HEK293 (cell line): Measurements from ENCODE around the gene ZNF423.
A peak's percentile ranks its signal among the peaks of the same experiment; 100 is the strongest.

Source experiments
- CTCF ChIA-PET: fragments of 350-600 bp; formaldehyde crosslinking; extraction: SDS; loops from one replicate; lab custom pipeline; 2021; ENCODE audit warnings: antibody characterized with exemption; lab: Yijun Ruan, JAX
- POLR2A ChIA-PET: fragments of 300-600 bp; formaldehyde crosslinking; extraction: SDS; loops from one replicate; lab custom pipeline; 2020; ENCODE audit warnings: antibody characterized with exemption, inconsistent platforms; lab: Yijun Ruan, JAX
- H3K27ac ChIP-seq: fragments of 200-500 bp; sonication (Bioruptor generic); 2 replicates; pipeline ENCODE4 v1.5.1; 2014; ENCODE audit warnings: low read depth, low read length, control low read depth, inconsistent platforms; ENCODE audit errors: extremely low read depth
- H3K36me3 ChIP-seq, 2 experiments: fragments of 200-500 bp in 1 of 2; sonication (Bioruptor generic) in 1 of 2; 1 replicate in 1 of 2; 2 replicates in 1 of 2; pipeline ENCODE4 v1.5.1; 2014 to 2017; ENCODE audit warnings: inconsistent platforms in 2 of 2, low read length in 2 of 2; ENCODE audit not compliant: control insufficient read depth in 2 of 2, insufficient read depth in 1 of 2
- H3K4me1 ChIP-seq: fragments of 200-500 bp; sonication (Bioruptor generic); 2 replicates; pipeline ENCODE4 v1.5.1; 2014; ENCODE audit warnings: mild to moderate bottlenecking, low read length, inconsistent platforms; ENCODE audit not compliant: control insufficient read depth, insufficient read depth
- H3K4me3 ChIP-seq: 2 replicates; pipeline ENCODE4 v1.5.1; 2011; ENCODE audit warnings: low read depth, mild to moderate bottlenecking, control low read depth, low read length, moderate library complexity
- H3K9me3 ChIP-seq: fragments of 200-500 bp; sonication (Bioruptor generic); 2 replicates; pipeline ENCODE4 v1.5.1; 2014; ENCODE audit warnings: low read depth, low read length, inconsistent platforms; ENCODE audit not compliant: control insufficient read depth, insufficient read depth
- EGR2 ChIP-seq: fragments of 450-650 bp; formaldehyde crosslinking; IDR thresholded peaks from 2 replicates; pipeline ENCODE4 v1.5.1; 2016; ENCODE audit warnings: low read depth, missing biosample characterization, missing genetic modification characterization
- FEZF1 ChIP-seq: fragments of 450-650 bp; formaldehyde crosslinking; IDR thresholded peaks from 2 replicates; pipeline ENCODE4 v1.5.1; 2016; ENCODE audit warnings: missing biosample characterization, missing genetic modification characterization
- KLF1 ChIP-seq: fragments of 450-650 bp; formaldehyde crosslinking; IDR thresholded peaks from 2 replicates; pipeline ENCODE4 v1.5.1; 2016; ENCODE audit warnings: missing biosample characterization, missing genetic modification characterization
- KLF16 ChIP-seq: fragments of 450-650 bp; formaldehyde crosslinking; IDR thresholded peaks from 2 replicates; pipeline ENCODE4 v1.5.1; 2017; ENCODE audit warnings: missing biosample characterization, missing genetic modification characterization
- PBX3 ChIP-seq: sonication (generic); formaldehyde crosslinking; IDR thresholded peaks from 2 replicates; pipeline ENCODE4 v1.8.1; 2022; ENCODE audit warnings: mild to moderate bottlenecking, moderate library complexity, missing genetic modification reagents
- REPIN1 ChIP-seq: fragments of 450-650 bp; formaldehyde crosslinking; IDR thresholded peaks from 2 replicates; pipeline ENCODE4 v1.5.1; 2017; ENCODE audit warnings: missing biosample characterization, missing genetic modification characterization, low read depth
- SP2 ChIP-seq: fragments of 450-650 bp; formaldehyde crosslinking; IDR thresholded peaks from 2 replicates; pipeline ENCODE4 v1.5.1; 2016; ENCODE audit warnings: missing biosample characterization, missing genetic modification characterization
- YY1 ChIP-seq: fragments of 450-650 bp; formaldehyde crosslinking; IDR thresholded peaks from 2 replicates; pipeline ENCODE4 v1.5.1; 2018; ENCODE audit warnings: missing biosample characterization, missing genetic modification characterization
- ZFP41 ChIP-seq: fragments of 450-650 bp; formaldehyde crosslinking; IDR thresholded peaks from 2 replicates; pipeline ENCODE4 v1.5.1; 2016; ENCODE audit warnings: missing biosample characterization, missing genetic modification characterization, borderline replicate concordance
- ZNF121 ChIP-seq: fragments of 450-650 bp; formaldehyde crosslinking; IDR thresholded peaks from 2 replicates; pipeline ENCODE4 v1.5.1; 2016; ENCODE audit warnings: missing biosample characterization, missing genetic modification characterization
- ZNF175 ChIP-seq: fragments of 450-650 bp; formaldehyde crosslinking; IDR thresholded peaks from 2 replicates; pipeline ENCODE4 v1.5.1; 2016; ENCODE audit warnings: missing biosample characterization, missing genetic modification characterization
- ZNF292 ChIP-seq: fragments of 450-650 bp; formaldehyde crosslinking; IDR thresholded peaks from 2 replicates; pipeline ENCODE4 v1.5.1; 2016; ENCODE audit warnings: low read depth, missing biosample characterization, missing genetic modification characterization, borderline replicate concordance
- ZNF391 ChIP-seq: fragments of 450-650 bp; formaldehyde crosslinking; IDR thresholded peaks from 2 replicates; pipeline ENCODE4 v1.5.1; 2016; ENCODE audit warnings: low read depth, missing biosample characterization, missing genetic modification characterization, borderline replicate concordance
- ZNF530 ChIP-seq: fragments of 450-650 bp; formaldehyde crosslinking; IDR thresholded peaks from 2 replicates; pipeline ENCODE4 v1.5.1; 2016; ENCODE audit warnings: low read depth, missing biosample characterization, missing genetic modification characterization
- ZNF549 ChIP-seq: fragments of 450-650 bp; IDR thresholded peaks from 2 replicates; pipeline ENCODE4 v1.5.1; 2018; ENCODE audit warnings: missing biosample characterization, missing genetic modification characterization, mild to moderate bottlenecking, inconsistent platforms, moderate library complexity
- ZNF555 ChIP-seq: fragments of 450-650 bp; formaldehyde crosslinking; conservative IDR thresholded peaks from 2 replicates; pipeline ENCODE4 v1.5.1; 2017; ENCODE audit warnings: missing biosample characterization, mild to moderate bottlenecking, missing genetic modification characterization, inconsistent platforms
- ZNF561 ChIP-seq: fragments of 450-650 bp; IDR thresholded peaks from 2 replicates; pipeline ENCODE4 v1.5.1; 2018; ENCODE audit warnings: missing biosample characterization, missing genetic modification characterization, borderline replicate concordance
- ZNF660 ChIP-seq: fragments of 450-650 bp; IDR thresholded peaks from 2 replicates; pipeline ENCODE4 v1.5.1; 2018; ENCODE audit warnings: missing biosample characterization, mild to moderate bottlenecking, missing genetic modification characterization
- ZNF768 ChIP-seq: fragments of 450-650 bp; formaldehyde crosslinking; IDR thresholded peaks from 2 replicates; pipeline ENCODE4 v1.5.1; 2018; ENCODE audit warnings: missing biosample characterization, mild to moderate bottlenecking, missing genetic modification characterization
- ZNF791 ChIP-seq: fragments of 450-650 bp; formaldehyde crosslinking; IDR thresholded peaks from 2 replicates; pipeline ENCODE4 v1.5.1; 2016; ENCODE audit warnings: missing biosample characterization, missing genetic modification characterization
- TF ChIP-seq, protein P1 (sequence below): fragments of 450-650 bp; formaldehyde crosslinking; conservative IDR thresholded peaks from 2 replicates; pipeline ENCODE4 v1.5.1; 2016; ENCODE audit warnings: low read depth, missing biosample characterization, missing genetic modification characterization
- TF ChIP-seq, protein P2 (sequence below): fragments of 450-650 bp; formaldehyde crosslinking; IDR thresholded peaks from 2 replicates; pipeline ENCODE4 v1.5.0; 2017; ENCODE audit warnings: missing biosample characterization, missing genetic modification characterization, borderline replicate concordance
- TF ChIP-seq, protein P3 (sequence below): fragments of 450-650 bp; formaldehyde crosslinking; IDR thresholded peaks from 2 replicates; pipeline ENCODE4 v1.5.1; 2016; ENCODE audit warnings: missing biosample characterization, missing genetic modification characterization

The ZNF423 gene

GRCh38 chr16:49778202-49778930, 77.5 kb downstream of the ZNF423 start:
- no peak overlapping the region for H3K27ac ChIP-seq
- no peaks in the 10 kb centered on the region for H3K4me1 ChIP-seq
- CTCF ChIA-PET: interaction anchor here (0.5 kb wide), 1 partner anchor 55 kb away, joined by 3 read pairs; no protein-coding TSS in a partner anchor
- no peak overlapping the region for H3K4me3 ChIP-seq
- no peaks in the 10 kb centered on the region for H3K36me3 ChIP-seq
- TF ChIP-seq ZNF549: no peak
- no peak for TF ChIP-seq ZNF791 (tag by site-specific recombination)
- no peak for TF ChIP-seq ZNF561 (tag by site-specific recombination)
- no peak for TF ChIP-seq ZNF768 (tag by site-specific recombination)
- TF ChIP-seq KLF16: no peak
- TF ChIP-seq PBX3 (CRISPR knock-in tag): no peak
- TF ChIP-seq ZFP41 (tag by site-specific recombination): no peak
- TF ChIP-seq, protein P1, sequence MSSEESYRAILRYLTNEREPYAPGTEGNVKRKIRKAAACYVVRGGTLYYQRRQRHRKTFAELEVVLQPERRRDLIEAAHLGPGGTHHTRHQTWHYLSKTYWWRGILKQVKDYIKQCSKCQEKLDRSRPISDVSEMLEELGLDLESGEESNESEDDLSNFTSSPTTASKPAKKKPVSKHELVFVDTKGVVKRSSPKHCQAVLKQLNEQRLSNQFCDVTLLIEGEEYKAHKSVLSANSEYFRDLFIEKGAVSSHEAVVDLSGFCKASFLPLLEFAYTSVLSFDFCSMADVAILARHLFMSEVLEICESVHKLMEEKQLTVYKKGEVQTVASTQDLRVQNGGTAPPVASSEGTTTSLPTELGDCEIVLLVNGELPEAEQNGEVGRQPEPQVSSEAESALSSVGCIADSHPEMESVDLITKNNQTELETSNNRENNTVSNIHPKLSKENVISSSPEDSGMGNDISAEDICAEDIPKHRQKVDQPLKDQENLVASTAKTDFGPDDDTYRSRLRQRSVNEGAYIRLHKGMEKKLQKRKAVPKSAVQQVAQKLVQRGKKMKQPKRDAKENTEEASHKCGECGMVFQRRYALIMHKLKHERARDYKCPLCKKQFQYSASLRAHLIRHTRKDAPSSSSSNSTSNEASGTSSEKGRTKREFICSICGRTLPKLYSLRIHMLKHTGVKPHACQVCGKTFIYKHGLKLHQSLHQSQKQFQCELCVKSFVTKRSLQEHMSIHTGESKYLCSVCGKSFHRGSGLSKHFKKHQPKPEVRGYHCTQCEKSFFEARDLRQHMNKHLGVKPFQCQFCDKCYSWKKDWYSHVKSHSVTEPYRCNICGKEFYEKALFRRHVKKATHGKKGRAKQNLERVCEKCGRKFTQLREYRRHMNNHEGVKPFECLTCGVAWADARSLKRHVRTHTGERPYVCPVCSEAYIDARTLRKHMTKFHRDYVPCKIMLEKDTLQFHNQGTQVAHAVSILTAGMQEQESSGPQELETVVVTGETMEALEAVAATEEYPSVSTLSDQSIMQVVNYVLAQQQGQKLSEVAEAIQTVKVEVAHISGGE (tag by site-specific recombination): no peak
- no peak for TF ChIP-seq ZNF555
- no peak for TF ChIP-seq ZNF121 (tag by site-specific recombination)
- no peak for TF ChIP-seq ZNF175
- no peak for TF ChIP-seq EGR2
- TF ChIP-seq, protein P2, sequence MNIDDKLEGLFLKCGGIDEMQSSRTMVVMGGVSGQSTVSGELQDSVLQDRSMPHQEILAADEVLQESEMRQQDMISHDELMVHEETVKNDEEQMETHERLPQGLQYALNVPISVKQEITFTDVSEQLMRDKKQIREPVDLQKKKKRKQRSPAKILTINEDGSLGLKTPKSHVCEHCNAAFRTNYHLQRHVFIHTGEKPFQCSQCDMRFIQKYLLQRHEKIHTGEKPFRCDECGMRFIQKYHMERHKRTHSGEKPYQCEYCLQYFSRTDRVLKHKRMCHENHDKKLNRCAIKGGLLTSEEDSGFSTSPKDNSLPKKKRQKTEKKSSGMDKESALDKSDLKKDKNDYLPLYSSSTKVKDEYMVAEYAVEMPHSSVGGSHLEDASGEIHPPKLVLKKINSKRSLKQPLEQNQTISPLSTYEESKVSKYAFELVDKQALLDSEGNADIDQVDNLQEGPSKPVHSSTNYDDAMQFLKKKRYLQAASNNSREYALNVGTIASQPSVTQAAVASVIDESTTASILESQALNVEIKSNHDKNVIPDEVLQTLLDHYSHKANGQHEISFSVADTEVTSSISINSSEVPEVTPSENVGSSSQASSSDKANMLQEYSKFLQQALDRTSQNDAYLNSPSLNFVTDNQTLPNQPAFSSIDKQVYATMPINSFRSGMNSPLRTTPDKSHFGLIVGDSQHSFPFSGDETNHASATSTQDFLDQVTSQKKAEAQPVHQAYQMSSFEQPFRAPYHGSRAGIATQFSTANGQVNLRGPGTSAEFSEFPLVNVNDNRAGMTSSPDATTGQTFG (tag by site-specific recombination): no peak
- TF ChIP-seq ZNF292: no peak
- no peak for TF ChIP-seq YY1 (tag by site-specific recombination)
- no peak for TF ChIP-seq FEZF1 (tag by site-specific recombination)
- TF ChIP-seq ZNF530 (tag by site-specific recombination): no peak
- no peaks in the 10 kb centered on the region for H3K9me3 ChIP-seq
- POLR2A ChIA-PET: interaction anchor here (0.5 kb wide), 1 partner anchor 44 kb away, joined by 3 read pairs; no protein-coding TSS in a partner anchor

DNA sequence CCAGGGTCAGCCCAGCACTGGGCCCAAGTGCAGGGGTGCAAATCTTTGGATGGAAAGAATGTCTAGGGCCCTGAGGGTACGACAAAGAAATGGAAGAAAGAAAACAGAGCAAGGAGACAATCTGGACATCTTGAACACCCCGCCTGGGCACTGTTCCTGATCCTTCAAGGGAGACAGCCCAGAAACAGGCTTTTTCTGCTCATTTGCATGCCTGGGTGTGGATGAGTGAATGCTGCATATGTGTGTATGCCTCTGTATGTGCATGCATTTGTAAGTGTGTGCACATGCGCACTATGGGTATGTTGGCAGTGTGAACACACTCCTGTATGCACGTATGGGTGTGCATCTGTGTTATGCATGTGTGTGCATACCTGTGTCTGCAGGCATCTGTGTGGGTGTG, 79.2 kb downstream of the ZNF423 start:
- no peaks in the 10 kb centered on the region for H3K9me3 ChIP-seq
- TF ChIP-seq, protein P3, sequence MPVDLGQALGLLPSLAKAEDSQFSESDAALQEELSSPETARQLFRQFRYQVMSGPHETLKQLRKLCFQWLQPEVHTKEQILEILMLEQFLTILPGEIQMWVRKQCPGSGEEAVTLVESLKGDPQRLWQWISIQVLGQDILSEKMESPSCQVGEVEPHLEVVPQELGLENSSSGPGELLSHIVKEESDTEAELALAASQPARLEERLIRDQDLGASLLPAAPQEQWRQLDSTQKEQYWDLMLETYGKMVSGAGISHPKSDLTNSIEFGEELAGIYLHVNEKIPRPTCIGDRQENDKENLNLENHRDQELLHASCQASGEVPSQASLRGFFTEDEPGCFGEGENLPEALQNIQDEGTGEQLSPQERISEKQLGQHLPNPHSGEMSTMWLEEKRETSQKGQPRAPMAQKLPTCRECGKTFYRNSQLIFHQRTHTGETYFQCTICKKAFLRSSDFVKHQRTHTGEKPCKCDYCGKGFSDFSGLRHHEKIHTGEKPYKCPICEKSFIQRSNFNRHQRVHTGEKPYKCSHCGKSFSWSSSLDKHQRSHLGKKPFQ (tag by site-specific recombination): peak; percentile 28; the same call in 1 of the 2 replicates
- TF ChIP-seq ZNF391 (tag by site-specific recombination) (no peak), ZNF660 (tag by site-specific recombination) (no peak), KLF1 (no peak), REPIN1 (tag by site-specific recombination) (no peak), SP2 (tag by site-specific recombination) (no peak), ZNF175 (no peak)
- no peak overlapping the region for H3K4me3 ChIP-seq
- no peak overlapping the region for H3K27ac ChIP-seq
- H3K36me3 ChIP-seq: no peaks in the 10 kb centered on the region
- H3K4me1 ChIP-seq: no peaks in the 10 kb centered on the region
- ChIA-PET CTCF (no interaction called here), POLR2A (no interaction called here)
